ENCODE results near the gene PI16.

GRCh38 chr6:36933519-36933918 lies 21.0 kb upstream of the PI16 start:
- TF ChIP-seq, protein P1, sequence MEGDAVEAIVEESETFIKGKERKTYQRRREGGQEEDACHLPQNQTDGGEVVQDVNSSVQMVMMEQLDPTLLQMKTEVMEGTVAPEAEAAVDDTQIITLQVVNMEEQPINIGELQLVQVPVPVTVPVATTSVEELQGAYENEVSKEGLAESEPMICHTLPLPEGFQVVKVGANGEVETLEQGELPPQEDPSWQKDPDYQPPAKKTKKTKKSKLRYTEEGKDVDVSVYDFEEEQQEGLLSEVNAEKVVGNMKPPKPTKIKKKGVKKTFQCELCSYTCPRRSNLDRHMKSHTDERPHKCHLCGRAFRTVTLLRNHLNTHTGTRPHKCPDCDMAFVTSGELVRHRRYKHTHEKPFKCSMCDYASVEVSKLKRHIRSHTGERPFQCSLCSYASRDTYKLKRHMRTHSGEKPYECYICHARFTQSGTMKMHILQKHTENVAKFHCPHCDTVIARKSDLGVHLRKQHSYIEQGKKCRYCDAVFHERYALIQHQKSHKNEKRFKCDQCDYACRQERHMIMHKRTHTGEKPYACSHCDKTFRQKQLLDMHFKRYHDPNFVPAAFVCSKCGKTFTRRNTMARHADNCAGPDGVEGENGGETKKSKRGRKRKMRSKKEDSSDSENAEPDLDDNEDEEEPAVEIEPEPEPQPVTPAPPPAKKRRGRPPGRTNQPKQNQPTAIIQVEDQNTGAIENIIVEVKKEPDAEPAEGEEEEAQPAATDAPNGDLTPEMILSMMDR (conservative IDR thresholded peaks at IDR 0.05; ENCODE audit: low read depth, low read length): no peak
- TF ChIP-seq EZH2phosphoT487 (IDR thresholded peaks at IDR 0.05; ENCODE audit: borderline replicate concordance, low read length): no peak

Data from PC-3 (cell line).